Large intestine (tissue), 3 donors: ENCODE results near the gene NXN. TPM values are rescaled to one million over a fixed set of nuclear protein-coding genes. Genes with fewer than 3 reads are reported as not detected.
"Not testable (repeated sequence)": the region's sequence is repeated elsewhere in the genome, so short reads cannot be mapped to it uniquely, and the experiment has no call there.

Experiments used
- DNase-seq, 2 donors: peaks; one replicate each; pipeline versions ENCODE4 v3.0.0 to v3.0.0-alpha.2; 2013
- H3K27ac ChIP-seq: one replicate; pipeline ENCODE4 v1.5.1; 2013; ENCODE audit warnings: low read length
- H3K27me3 ChIP-seq: 2 replicates; pipeline ENCODE4 v1.6.1; 2013; ENCODE audit warnings: low read length; ENCODE audit not compliant: control insufficient read depth, insufficient read depth
- H3K36me3 ChIP-seq: 2 replicates; pipeline ENCODE4 v1.6.1; 2013; ENCODE audit warnings: low read length; ENCODE audit not compliant: control insufficient read depth, insufficient read depth
- H3K4me1 ChIP-seq: one replicate; pipeline ENCODE4 v1.6.1; 2013; ENCODE audit warnings: low read length; ENCODE audit not compliant: control insufficient read depth, insufficient read depth
- H3K4me3 ChIP-seq: one replicate; pipeline ENCODE4 v1.5.1; 2013; ENCODE audit warnings: low read length
- H3K9me3 ChIP-seq: one replicate; pipeline ENCODE4 v1.6.1; 2013; ENCODE audit warnings: mild to moderate bottlenecking, low read depth, low read length, moderate library complexity; ENCODE audit not compliant: control insufficient read depth
- WGBS: methylation state at CpG from one replicate; pipeline ENCODE4 v1.1.5; 2013; ENCODE audit warnings: low lambda C conversion rate; ENCODE audit not compliant: insufficient coverage; 5-methylcytosine and 5-hydroxymethylcytosine counted together
- polyA plus RNA-seq: library from polyadenylated mRNA; unstranded; fragments of 120-200 nt; gene quantifications from one replicate; pipeline ENCODE4 v1.2.1, GENCODE V29; 2013

NXN gene
- polyA plus RNA-seq, 1 donor = 22.3 TPM

DNA sequence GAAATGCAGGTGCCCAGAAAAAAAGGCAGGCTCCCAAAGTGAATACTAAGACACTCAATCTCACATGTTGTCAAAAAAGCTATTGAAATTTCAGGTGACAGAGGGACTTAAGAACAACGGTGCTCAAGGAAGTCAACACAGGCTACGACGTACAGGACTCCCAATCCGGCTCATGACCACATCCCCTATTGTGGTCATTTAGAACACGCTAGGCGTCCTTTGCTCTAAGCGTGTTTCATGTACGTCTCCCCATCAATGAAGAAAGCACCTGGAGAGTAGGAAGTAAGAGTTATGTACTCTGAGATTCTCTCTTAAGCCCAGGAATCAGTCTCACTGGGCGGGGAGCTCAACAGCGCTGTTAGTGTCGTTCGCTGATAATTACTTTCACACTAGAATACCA is 103.3 kb downstream of the NXN start:
- Histone ChIP-seq H3K27ac (no peak overlapping the region), H3K9me3 (peaks cover 2% of the 10 kb centered on the region), H3K27me3 (no peaks in the 10 kb centered on the region), H3K36me3 (no peaks in the 10 kb centered on the region), H3K4me3 (no peak overlapping the region), H3K4me1 (no peaks in the 10 kb centered on the region)
- 80% methylated on average over 1 of the region's 12 CpGs for WGBS
- DNase-seq = no peak

DNA sequence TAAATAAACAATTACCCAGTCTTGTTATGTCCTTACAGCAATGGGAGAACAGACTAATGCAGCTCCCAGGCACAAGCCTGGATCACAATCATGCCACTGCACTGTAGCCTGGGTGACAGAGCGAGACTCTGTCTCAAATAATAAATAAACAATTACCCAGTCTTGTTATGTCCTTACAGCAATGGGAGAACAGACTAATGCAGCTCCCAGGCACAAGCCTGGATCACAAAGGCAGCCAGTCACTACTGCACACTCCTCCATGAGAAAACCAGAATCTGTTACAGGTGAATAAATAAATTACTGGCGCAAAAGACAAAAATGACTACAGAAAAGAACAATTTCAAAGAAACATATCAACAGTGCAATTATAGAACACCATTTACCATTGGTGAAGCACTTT is 105.0 kb downstream of the NXN start:
- not testable (repeated sequence) for H3K36me3 ChIP-seq, H3K27ac ChIP-seq, H3K9me3 ChIP-seq, H3K27me3 ChIP-seq, DNase-seq, H3K4me3 ChIP-seq, H3K4me1 ChIP-seq
- 100% methylated on average over 1 of the region's 2 CpGs for WGBS

DNA sequence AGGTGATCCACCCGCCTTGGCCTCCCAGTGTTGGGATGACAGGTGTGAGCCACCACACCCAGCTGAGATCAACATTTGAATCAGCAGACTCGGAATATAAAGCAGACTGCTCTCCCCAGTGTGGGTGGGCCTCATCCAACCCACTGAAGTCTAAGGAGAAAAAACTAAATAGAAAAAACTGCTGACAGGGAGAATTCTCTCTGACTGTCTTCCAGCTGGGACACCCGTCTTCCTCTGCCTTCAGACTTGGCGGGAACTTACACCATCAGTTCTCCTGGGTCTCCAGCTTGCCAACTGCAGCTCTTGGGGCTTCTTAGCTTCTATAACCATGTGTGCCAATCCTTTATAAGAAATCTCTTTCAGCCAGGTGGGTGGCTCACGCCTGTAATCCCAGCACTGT is 106.7 kb downstream of the NXN start:
- Histone ChIP-seq H3K36me3 (no peaks in the 10 kb centered on the region), H3K9me3 (peaks cover 2% of the 10 kb centered on the region), H3K27me3 (no peaks in the 10 kb centered on the region), H3K27ac (no peak overlapping the region), H3K4me1 (no peaks in the 10 kb centered on the region), H3K4me3 (no peak overlapping the region)
- no peak for DNase-seq
- no CpG with 5 or more reads among the region's 5 CpGs for WGBS

DNA sequence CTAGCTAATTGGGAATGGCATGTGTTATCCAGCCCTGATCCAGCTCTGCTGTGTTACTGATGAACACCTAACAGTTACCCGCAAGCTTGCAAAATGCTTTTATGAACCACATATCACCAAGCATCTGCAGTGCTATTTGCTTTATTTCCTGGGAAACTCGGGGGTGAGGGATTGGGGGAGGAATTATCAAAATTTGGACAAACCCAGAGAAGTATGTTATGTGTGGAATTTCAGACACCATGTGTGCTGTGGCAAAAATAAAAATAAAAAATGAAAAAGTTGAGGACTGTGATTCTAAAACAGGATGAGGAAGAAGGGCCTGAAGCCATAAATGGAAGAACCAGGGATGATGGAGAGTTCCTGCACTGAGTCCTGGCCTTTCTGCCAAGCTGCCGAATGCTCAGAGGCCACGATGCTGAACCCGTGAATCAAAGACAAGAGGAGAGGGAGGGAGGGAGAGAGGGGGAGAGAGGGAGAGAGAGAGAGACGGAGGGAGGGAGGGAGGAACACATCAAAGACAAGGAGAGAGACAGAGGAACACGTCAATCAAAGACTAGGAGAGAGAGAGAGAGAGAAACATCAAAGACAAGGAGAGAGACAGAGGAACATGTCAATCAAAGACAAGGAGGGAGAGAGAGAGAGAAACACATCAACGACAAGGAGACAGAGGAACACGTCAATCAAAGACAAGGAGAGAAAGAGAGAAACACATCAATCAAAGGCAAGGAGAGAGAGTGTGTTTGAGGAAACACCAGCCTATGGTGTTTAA is 107.6 kb downstream of the NXN start:
- 58% methylated on average over 3 of the region's 9 CpGs for WGBS
- Histone ChIP-seq H3K27ac (peak overlapping the region; percentile 63), H3K9me3 (peaks cover 2% of the 10 kb centered on the region), H3K4me1 (no peaks in the 10 kb centered on the region), H3K4me3 (no peak overlapping the region), H3K27me3 (no peaks in the 10 kb centered on the region), H3K36me3 (no peaks in the 10 kb centered on the region)
- DNase-seq = peak in 1 of 2 donors; percentile 25

DNA sequence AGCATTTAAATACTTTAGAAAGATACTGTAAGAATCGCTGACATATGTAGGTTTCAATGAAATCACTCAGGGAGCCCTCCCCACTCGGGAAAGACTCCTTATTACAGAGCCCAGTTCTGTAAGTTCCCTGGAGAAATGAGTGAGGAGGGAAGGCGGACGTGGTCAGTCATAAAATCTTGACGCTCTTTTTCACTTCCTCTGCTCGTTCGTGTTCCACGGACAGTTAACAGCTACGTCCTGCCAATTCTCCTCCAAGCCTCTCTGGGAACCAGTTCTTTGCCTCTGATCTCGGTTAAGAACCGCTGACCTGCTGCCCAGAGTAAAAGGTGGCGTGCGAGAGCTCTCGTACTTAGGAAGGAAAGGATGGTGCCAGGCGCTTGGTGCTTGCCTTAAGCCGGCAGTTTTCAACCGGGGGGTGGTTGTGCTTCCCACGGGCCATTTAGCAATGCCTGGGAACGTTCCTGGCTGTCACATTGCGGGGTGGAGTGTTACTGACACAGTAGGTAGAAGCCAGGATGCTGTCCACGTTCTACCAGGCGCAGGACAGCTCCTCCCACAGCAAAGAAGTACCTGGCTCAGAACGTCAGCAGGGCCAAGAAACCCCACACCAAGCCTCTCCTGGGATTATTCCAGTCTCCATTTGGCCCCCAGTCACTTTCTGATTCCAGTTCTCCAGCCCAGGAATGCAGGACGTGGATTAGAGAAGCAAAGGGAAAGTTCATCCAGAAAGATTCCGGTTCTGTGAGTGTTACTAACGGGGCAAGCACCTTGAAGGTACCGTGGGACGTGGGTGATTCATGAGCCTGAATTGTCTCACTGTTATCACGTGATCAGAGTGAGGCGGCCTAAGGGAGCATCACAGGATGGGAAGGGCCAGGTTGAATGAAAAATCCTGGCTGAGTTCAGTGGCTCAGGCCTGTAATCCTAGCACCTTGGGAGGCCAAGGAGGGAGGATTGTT is 109.7 kb downstream of the NXN start:
- WGBS = 67% methylated on average over 3 of the region's 30 CpGs
- Histone ChIP-seq H3K36me3 (no peaks in the 10 kb centered on the region), H3K27me3 (no peaks in the 10 kb centered on the region), H3K27ac (peak overlapping the region; percentile 37), H3K4me3 (no peak overlapping the region), H3K9me3 (peaks cover 2% of the 10 kb centered on the region), H3K4me1 (no peaks in the 10 kb centered on the region)
- DNase-seq = no peak

DNA sequence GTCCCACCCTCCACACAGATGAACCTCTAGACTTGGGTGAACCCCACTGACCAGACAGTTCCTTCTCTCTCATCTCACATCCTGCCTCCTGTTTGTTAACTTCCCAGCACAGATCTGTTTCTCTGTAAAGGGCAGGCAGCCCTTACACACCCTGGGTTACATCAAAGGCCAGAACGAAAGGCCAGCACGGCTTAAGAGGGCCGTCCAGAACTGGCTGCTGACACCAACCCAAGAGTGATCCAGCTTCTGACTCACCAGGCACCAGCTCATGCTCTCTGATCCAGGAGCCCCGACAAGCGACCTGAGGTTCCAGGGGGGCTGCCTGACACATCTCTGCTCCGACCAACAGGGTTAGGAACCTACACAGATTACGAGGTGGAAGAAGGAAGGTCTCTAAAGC is 110.5 kb downstream of the NXN start:
- WGBS = no CpG with 5 or more reads among the region's 7 CpGs
- no peak for DNase-seq
- H3K4me1 ChIP-seq = no peaks in the 10 kb centered on the region

DNA sequence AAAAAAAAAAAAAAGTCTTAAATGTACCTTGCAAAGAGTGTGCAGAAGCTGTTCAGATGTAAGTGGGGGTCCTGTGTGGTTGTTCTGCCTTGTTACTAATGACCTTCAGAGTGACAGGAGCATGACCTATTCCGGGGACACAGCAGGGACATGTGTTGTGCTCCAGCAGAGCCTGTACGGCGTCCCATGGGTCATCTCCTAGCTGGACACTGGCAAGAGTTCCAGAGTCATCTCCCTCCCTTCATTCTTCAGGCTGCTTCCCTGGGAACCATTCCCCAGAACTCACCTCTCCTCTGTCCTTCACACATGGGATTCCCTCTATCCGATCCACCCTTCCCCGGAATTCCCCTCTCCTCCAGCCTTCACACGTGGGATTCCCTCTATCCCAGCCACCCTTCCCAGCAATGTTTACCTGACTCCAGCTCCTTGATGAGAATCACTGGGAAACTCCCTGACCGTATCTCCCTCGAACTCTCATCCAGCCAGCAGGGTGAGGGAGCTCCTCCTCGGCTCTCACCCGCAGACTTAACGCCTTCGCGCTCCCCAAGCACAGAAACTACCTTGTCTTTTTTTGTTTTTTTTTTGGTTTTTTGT is 111.6 kb downstream of the NXN start:
- no peak for DNase-seq
- peaks cover 3% of the 10 kb centered on the region for H3K36me3 ChIP-seq
- H3K27me3 ChIP-seq = no peaks in the 10 kb centered on the region
- H3K4me1 ChIP-seq = no peaks in the 10 kb centered on the region
- H3K27ac ChIP-seq = no peak overlapping the region
- H3K4me3 ChIP-seq = no peak overlapping the region
- H3K9me3 ChIP-seq = peaks cover 2% of the 10 kb centered on the region
- 73% methylated on average over 3 of the region's 13 CpGs for WGBS

More for the DNA sequence above, 110.5 kb downstream of the NXN start:
- peak overlapping the region; percentile 37 for H3K27ac ChIP-seq
- H3K36me3 ChIP-seq = no peaks in the 10 kb centered on the region
- no peak overlapping the region for H3K4me3 ChIP-seq
- no peaks in the 10 kb centered on the region for H3K27me3 ChIP-seq
- H3K9me3 ChIP-seq = peaks cover 2% of the 10 kb centered on the region

DNA sequence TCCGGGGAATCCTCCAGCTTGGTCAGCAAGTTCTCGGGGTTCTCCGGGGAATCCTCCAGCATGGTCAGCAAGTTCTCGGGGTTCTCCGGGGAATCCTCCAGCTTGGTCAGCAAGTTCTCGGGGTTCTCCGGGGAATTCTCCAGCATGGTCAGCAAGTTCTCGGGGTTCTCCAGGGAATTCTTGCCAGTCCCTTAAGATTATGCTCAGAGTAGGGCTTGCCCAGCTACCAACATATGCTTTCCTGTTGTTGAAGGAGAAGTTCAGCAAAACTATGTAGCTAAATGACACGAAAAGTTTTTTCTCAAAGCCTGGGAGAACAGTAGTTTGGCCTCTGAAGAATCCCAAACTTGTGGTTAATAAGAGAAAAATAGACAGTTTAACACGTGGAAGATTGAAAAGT is 112.3 kb downstream of the NXN start:
- no CpG with 5 or more reads among the region's 10 CpGs for WGBS

DNA sequence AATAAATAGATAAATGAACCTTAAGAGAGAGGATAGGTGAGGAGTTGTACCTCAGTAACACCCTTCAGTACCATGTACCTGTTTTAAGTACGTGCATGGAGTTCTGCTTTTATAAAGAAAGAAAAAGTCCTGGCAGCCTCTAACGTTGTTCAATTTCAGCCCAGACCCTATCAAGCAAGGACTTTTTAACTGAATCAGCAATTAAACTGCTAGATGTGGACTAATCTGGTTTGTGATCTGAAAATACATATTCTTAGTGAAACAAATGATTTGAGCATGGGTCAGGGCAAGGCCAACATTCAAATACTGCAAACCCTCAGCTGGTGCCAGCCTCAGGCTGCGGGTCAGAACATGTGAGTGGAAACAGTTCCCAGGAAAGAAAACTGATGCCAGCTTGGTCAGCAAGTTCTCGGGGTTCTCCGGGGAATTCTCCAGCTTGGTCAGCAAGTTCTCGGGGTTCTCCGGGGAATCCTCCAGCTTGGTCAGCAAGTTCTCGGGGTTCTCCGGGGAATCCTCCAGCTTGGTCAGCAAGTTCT is 112.9 kb downstream of the NXN start:
- WGBS = no CpG with 5 or more reads among the region's 9 CpGs

More for the DNA sequence above, 112.3 kb downstream of the NXN start:
- not testable (repeated sequence) for DNase-seq, H3K27ac ChIP-seq, H3K36me3 ChIP-seq, H3K9me3 ChIP-seq, H3K4me3 ChIP-seq, H3K27me3 ChIP-seq, H3K4me1 ChIP-seq

DNA sequence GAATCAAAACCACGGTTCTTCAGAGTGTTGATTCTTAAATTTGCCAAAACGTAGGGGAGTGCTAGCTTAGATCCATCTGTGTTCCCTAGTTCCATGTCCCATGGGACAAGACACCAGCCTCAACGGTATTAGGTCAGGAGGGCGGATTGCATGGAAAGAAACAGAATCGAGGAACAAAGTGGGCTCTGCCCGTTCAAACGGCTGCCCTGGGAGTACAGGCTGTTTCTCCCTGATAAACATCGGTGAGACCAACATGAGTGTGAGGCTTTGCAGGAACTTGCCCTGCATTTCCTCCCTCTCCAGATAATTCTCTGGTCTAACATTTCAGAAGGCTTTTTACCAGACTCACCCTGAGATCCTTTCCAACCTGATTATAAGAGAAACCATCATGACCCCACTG is 115.3 kb downstream of the NXN start:
- H3K27me3 ChIP-seq = no peaks in the 10 kb centered on the region
- peaks cover 3% of the 10 kb centered on the region for H3K4me1 ChIP-seq
- no CpG with 5 or more reads among the region's 8 CpGs for WGBS
- no peak for DNase-seq
- H3K4me3 ChIP-seq = no peak overlapping the region
- peaks cover 3% of the 10 kb centered on the region for H3K36me3 ChIP-seq
- H3K27ac ChIP-seq = no peak overlapping the region
- no peaks in the 10 kb centered on the region for H3K9me3 ChIP-seq

More for the DNA sequence above, 112.9 kb downstream of the NXN start:
- DNase-seq = no peak
- no peaks in the 10 kb centered on the region for H3K9me3 ChIP-seq
- no peaks in the 10 kb centered on the region for H3K4me1 ChIP-seq
- H3K4me3 ChIP-seq = no peak overlapping the region
- no peaks in the 10 kb centered on the region for H3K27me3 ChIP-seq
- H3K36me3 ChIP-seq = peaks cover 3% of the 10 kb centered on the region
- no peak overlapping the region for H3K27ac ChIP-seq
